ENCODE results near the gene CRACR2A.

- no peak for TF ChIP-seq CTCF (IDR thresholded peaks at IDR 0.05 in 4 of 5, conservative IDR thresholded peaks at IDR 0.05 in 1 of 5)
- TF ChIP-seq POLR2A (IDR thresholded peaks at IDR 0.05): no peak
Measured at GRCh38 chr12:3761116-3761735, 8.3 kb upstream of the CRACR2A start.
